HFFc6 (cell line): ENCODE data around the gene GPR137B. TPM values are rescaled to one million over a fixed set of nuclear protein-coding genes. Genes with fewer than 3 reads are reported as not detected.

Source experiments
- DNase-seq: peaks from one replicate; pipeline ENCODE4 v3.0.0-alpha.2; 2018
- H3K27ac Mint-ChIP-seq: 2 replicates; pipeline ENCODE4 v1.8.0; 2020; ENCODE audit warnings: mild to moderate bottlenecking, mixed read lengths
- H3K27me3 Mint-ChIP-seq: 2 replicates; pipeline ENCODE4 v1.8.0; 2021; ENCODE audit warnings: mild to moderate bottlenecking, moderate library complexity, mixed read lengths; ENCODE audit not compliant: insufficient read depth
- H3K36me3 Mint-ChIP-seq: 2 replicates; pipeline ENCODE4 v1.8.0; 2021; ENCODE audit warnings: low read depth, mixed read lengths
- H3K4me1 Mint-ChIP-seq: 2 replicates; pipeline ENCODE4 v1.8.0; 2020; ENCODE audit warnings: low read depth, mixed read lengths
- H3K4me3 Mint-ChIP-seq: 2 replicates; pipeline ENCODE4 v1.8.0; 2020; ENCODE audit warnings: mild to moderate bottlenecking, moderate library complexity, mixed read lengths
- H3K9me3 Mint-ChIP-seq: 2 replicates; pipeline ENCODE4 v1.8.0; 2020; ENCODE audit warnings: mild to moderate bottlenecking, mixed read lengths
- CTCF ChIP-seq: fragments of 200-600 bp; sonication (generic); IDR thresholded peaks from 2 replicates; pipeline ENCODE4 v1.5.0; 2021; ENCODE audit warnings: antibody characterized with exemption, mild to moderate bottlenecking
- total RNA-seq, 6 experiments: library from RNA; stranded (reverse); fragmentation: NEBNext Ultra II Directional; extraction: Animal tissue kit (Norgen Biotek cat#: 25700); gene quantifications; 2 replicates in 1 of 6; 3 replicates in 5 of 6; pipeline ENCODE4 v1.2.3, GENCODE V29; 2021

Gene GPR137B
- total RNA-seq, 6 experiments from 2014 or later = 9.7 to 13.8 (median 11.9) TPM

DNA sequence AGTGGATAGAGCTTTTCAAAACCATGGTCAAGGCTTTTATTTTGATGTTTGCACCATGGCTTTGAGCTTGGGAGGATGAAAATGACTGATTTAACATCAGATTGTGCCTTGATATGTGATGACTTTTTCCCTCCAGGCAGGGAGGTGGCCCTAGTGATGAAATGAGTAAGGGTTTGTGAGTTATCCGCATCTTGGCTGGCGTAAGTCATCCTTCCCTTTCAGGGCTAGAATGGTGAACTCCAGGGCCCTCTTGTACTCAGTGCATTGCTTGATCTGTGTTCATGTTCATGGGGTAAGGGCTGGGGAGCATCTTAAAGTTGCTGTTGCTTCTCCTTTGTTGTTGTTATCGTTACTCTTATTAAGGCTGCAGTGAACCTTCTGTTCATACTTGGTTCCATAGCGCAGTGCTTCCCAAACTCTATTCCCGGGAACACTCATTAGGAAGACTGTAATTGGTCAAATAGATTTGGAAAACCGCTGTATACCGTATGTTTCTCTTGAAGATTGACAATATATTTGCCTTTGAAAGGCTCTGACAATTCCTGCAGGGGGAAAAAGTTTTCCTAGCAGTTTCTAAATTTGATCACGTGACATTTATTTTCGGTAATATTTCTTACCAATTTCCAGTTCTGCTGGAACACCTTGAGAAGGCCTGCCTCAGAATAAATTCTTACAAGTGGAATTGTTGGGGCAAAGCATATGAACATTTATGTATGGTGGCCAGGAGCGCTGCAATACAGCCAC lies 23.1 kb downstream of the GPR137B start:
- H3K9me3 Mint-ChIP-seq = peaks cover 18% of the 10 kb centered on the region
- DNase-seq = no peak

DNA sequence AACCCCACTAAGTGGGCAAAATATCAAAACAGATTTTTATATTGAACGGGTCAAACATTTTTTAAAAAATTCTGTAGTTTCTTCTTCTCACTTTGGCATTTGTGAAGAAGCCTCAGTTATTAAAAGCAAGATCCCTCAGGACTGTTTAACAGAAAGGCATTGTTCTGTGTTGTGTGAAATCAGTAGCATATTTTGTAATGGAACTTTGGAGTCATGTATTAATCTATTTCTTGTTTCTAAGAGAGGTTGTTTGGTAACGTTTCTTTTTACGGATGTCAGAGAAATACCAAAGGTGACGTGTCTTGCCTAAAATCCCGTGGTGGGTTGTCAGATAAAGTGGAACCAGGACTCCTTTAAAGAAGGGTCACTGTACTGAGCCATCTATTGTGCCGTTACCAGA lies 23.7 kb downstream of the GPR137B start:
- Mint-ChIP-seq H3K9me3 (peaks cover 13% of the 10 kb centered on the region), H3K27me3 (peaks cover 2% of the 10 kb centered on the region), H3K27ac (no peak overlapping the region), H3K4me3 (no peak overlapping the region), H3K4me1 (no peaks in the 10 kb centered on the region), H3K36me3 (peaks cover 12% of the 10 kb centered on the region)
- DNase-seq = no peak
- no peak for TF ChIP-seq CTCF

More for the DNA sequence above, 23.1 kb downstream of the GPR137B start:
- Mint-ChIP-seq H3K27ac (no peak overlapping the region), H3K36me3 (peaks cover 15% of the 10 kb centered on the region), H3K27me3 (peaks cover 4% of the 10 kb centered on the region), H3K4me3 (no peak overlapping the region), H3K4me1 (no peaks in the 10 kb centered on the region)
- TF ChIP-seq CTCF = no peak

GRCh38 chr1:236167154-236167553 lies 24.8 kb downstream of the GPR137B start:
- Mint-ChIP-seq H3K27me3 (peaks cover 2% of the 10 kb centered on the region), H3K27ac (no peak overlapping the region), H3K9me3 (peaks cover 2% of the 10 kb centered on the region), H3K4me1 (no peaks in the 10 kb centered on the region), H3K4me3 (no peak overlapping the region), H3K36me3 (peaks cover under 1% of the 10 kb centered on the region)
- TF ChIP-seq CTCF = no peak
- DNase-seq = no peak

GRCh38 chr1:236167578-236167977 lies 25.2 kb downstream of the GPR137B start:
- Mint-ChIP-seq H3K4me3 (no peak overlapping the region), H3K9me3 (no peaks in the 10 kb centered on the region), H3K4me1 (no peaks in the 10 kb centered on the region), H3K27ac (no peak overlapping the region), H3K36me3 (no peaks in the 10 kb centered on the region; the same call in 1 of the 2 replicates), H3K27me3 (peaks cover 2% of the 10 kb centered on the region)
- TF ChIP-seq CTCF = no peak
- DNase-seq = no peak

DNA sequence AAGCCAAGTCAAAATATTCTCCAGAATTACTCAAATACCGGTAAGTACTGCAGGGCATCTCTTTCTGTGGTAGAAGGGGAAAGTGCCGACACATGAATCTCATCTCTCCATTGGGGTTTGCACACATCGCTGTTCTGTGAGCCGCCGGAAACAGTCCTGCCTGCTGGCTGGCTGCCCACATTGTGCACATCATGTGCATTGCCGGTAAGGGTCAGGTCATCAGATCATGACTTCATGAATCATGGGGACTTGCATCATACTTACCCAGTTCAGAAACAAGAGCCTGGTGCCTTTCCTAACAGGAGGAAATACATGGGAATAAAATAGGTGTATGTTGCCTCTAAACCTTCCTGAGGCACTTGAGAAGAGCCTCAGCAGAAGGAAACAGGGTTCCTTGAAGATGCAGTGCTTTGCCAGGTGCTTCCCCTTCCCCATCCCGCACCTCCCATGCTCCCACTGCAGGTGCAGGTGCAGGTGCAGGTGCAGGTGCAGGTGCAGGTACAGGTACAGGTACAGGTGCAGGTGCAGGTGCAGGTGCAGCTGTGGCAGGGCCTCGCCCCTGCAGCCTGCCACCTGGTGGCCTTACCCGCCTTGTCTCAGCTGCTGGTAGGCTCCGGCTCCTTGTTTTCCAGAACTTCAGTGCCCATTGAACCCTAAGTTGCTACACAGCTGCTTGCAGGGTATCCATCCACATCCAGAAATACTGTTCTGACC lies 26.5 kb downstream of the GPR137B start:
- no peaks in the 10 kb centered on the region for H3K4me1 Mint-ChIP-seq
- peaks cover 3% of the 10 kb centered on the region; the same call in 1 of the 2 replicates for H3K27me3 Mint-ChIP-seq
- DNase-seq = no peak
- no peak overlapping the region for H3K27ac Mint-ChIP-seq
- H3K9me3 Mint-ChIP-seq = no peaks in the 10 kb centered on the region
- TF ChIP-seq CTCF = no peak
- H3K4me3 Mint-ChIP-seq = no peak overlapping the region
- H3K36me3 Mint-ChIP-seq = no peaks in the 10 kb centered on the region; the same call in 1 of the 2 replicates
